ENCODE measurements around the gene BMX. TPM values are rescaled to one million over a fixed set of nuclear protein-coding genes. Genes with fewer than 3 reads are reported as not detected.

Gene BMX
- total and polyA plus RNA-seq, 2 donors (not counting 1 experiment from before 2014, with no cell fraction given), result not detected

GRCh38 chrX:15498741-15499140 is 1.9 kb upstream of the BMX start:
- no peak for DNase-seq
- no peak overlapping the region for H3K4me3 ChIP-seq (ENCODE audit: control extremely low read depth in 1 of 5, extremely low read depth in 1 of 5, insufficient read depth in 1 of 5, low read depth in 2 of 5, low read length in 4 of 5)
- no peaks in the 10 kb centered on the region for H3K9me3 ChIP-seq (ENCODE audit: control extremely low read depth in 1 of 3, control insufficient read depth in 2 of 3, insufficient read depth in 1 of 3, low read length in 2 of 3)
- no peak overlapping the region for H3K27ac ChIP-seq (ENCODE audit: low read length in 2 of 2)
- no peak overlapping the region for H3K9ac ChIP-seq (ENCODE audit: low read length)
- peaks cover 3% of the 10 kb centered on the region for H3K4me1 Mint-ChIP-seq
- no peak overlapping the region for H3K4me3 Mint-ChIP-seq
- intact Hi-C loops (cut with micrococcal nuclease), result loop anchor here (2.0 to 10.0 kb wide), 2 partner anchors 946 to 1196 kb away; no protein-coding TSS in a partner anchor
- peaks cover 0 to under 1% of the 10 kb centered on the region in 2 donors for H3K4me1 ChIP-seq (ENCODE audit: control insufficient read depth in 2 of 2, insufficient read depth in 2 of 2, low read length in 2 of 2)
- WGBS (ENCODE audit: insufficient coverage), result no CpG with 5 or more reads among the region's 2 CpGs
- H3K36me3 ChIP-seq (replicated peaks in 1 of 2; ENCODE audit: control extremely low read depth in 1 of 2, control insufficient read depth in 1 of 2, extremely low read depth in 1 of 2, insufficient read depth in 2 of 2, low read length in 1 of 2), result no peaks in the 10 kb centered on the region
- H3K79me2 ChIP-seq (ENCODE audit: control insufficient read depth, insufficient read depth, low read length), result no peaks in the 10 kb centered on the region
- no peaks in the 10 kb centered on the region for H4K20me1 ChIP-seq (ENCODE audit: control insufficient read depth, insufficient read depth, low read length, poor library complexity, severe bottlenecking)
- ATAC-seq (ENCODE audit: low read depth), result no peak
- no peak for TF ChIP-seq EZH2 (IDR thresholded peaks at IDR 0.05; ENCODE audit: borderline replicate concordance, insufficient read depth, low read depth, low read length, poor library complexity, severe bottlenecking)
- TF ChIP-seq, protein P1, sequence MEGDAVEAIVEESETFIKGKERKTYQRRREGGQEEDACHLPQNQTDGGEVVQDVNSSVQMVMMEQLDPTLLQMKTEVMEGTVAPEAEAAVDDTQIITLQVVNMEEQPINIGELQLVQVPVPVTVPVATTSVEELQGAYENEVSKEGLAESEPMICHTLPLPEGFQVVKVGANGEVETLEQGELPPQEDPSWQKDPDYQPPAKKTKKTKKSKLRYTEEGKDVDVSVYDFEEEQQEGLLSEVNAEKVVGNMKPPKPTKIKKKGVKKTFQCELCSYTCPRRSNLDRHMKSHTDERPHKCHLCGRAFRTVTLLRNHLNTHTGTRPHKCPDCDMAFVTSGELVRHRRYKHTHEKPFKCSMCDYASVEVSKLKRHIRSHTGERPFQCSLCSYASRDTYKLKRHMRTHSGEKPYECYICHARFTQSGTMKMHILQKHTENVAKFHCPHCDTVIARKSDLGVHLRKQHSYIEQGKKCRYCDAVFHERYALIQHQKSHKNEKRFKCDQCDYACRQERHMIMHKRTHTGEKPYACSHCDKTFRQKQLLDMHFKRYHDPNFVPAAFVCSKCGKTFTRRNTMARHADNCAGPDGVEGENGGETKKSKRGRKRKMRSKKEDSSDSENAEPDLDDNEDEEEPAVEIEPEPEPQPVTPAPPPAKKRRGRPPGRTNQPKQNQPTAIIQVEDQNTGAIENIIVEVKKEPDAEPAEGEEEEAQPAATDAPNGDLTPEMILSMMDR (IDR thresholded peaks at IDR 0.05), result no peak
- POLR2A ChIA-PET, result no interaction called here
- H3K9me3 Mint-ChIP-seq (ENCODE audit: insufficient read depth), result no peaks in the 10 kb centered on the region
- CTCF ChIA-PET, result interaction anchor here (0.7 to 1.2 kb wide), 3 partner anchors 24 to 161 kb away, joined by 3 read pairs; no protein-coding TSS in a partner anchor
- H2AFZ ChIP-seq (ENCODE audit: insufficient read depth, low read depth, low read length, poor library complexity, severe bottlenecking), result no peak overlapping the region
- H3K27me3 ChIP-seq (replicated peaks in 1 of 4; ENCODE audit: control extremely low read depth in 1 of 4, control insufficient read depth in 3 of 4, insufficient read depth in 4 of 4, low read length in 3 of 4), result peaks cover 0 to 8% (median under 1%) of the 10 kb centered on the region in 4 experiments
- H3K27ac Mint-ChIP-seq, result no peak overlapping the region
- H3K4me2 ChIP-seq (replicated peaks; ENCODE audit: low read depth, low read length, poor library complexity, severe bottlenecking), result no peak overlapping the region
- peaks cover 18% of the 10 kb centered on the region for H3K27me3 Mint-ChIP-seq

DNA sequence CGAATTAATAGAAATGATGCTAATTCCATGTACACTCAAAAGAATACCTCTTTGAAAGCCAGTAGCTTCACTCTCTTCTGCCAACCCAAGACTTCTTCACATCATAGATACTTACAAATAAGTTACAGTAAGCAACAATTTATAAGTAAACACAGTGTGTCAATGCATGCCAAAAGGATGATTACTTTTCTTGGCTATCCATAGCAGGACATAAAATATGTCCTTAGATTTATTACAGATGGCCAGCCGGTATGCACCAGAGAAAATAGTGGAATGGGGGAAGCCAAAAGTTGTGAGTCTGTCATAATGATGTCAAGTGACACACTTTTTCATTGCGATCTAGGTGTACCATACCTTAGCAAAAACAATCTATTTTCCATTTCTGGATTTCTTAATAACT is 631 bp upstream of the BMX start:
- Histone ChIP-seq H3K9me3 (ENCODE audit: control extremely low read depth in 1 of 3, control insufficient read depth in 2 of 3, insufficient read depth in 1 of 3, low read length in 2 of 3) (no peaks in the 10 kb centered on the region), H3K4me1 (ENCODE audit: control insufficient read depth in 2 of 2, insufficient read depth in 2 of 2, low read length in 2 of 2) (no peaks in the 10 kb centered on the region), H3K4me2 (replicated peaks; ENCODE audit: low read depth, low read length, poor library complexity, severe bottlenecking) (no peak overlapping the region), H3K79me2 (ENCODE audit: control insufficient read depth, insufficient read depth, low read length) (no peaks in the 10 kb centered on the region), H2AFZ (ENCODE audit: insufficient read depth, low read depth, low read length, poor library complexity, severe bottlenecking) (no peak overlapping the region), H3K27me3 (replicated peaks in 1 of 4; ENCODE audit: control extremely low read depth in 1 of 4, control insufficient read depth in 3 of 4, insufficient read depth in 4 of 4, low read length in 3 of 4) (peaks cover 0 to 5% (median 0%) of the 10 kb centered on the region in 4 experiments), H3K36me3 (replicated peaks in 1 of 2; ENCODE audit: control extremely low read depth in 1 of 2, control insufficient read depth in 1 of 2, extremely low read depth in 1 of 2, insufficient read depth in 2 of 2, low read length in 1 of 2) (no peaks in the 10 kb centered on the region), H3K9ac (ENCODE audit: low read length) (no peak overlapping the region), H3K4me3 (ENCODE audit: control extremely low read depth in 1 of 5, extremely low read depth in 1 of 5, insufficient read depth in 1 of 5, low read depth in 2 of 5, low read length in 4 of 5) (no peak overlapping the region), H4K20me1 (ENCODE audit: control insufficient read depth, insufficient read depth, low read length, poor library complexity, severe bottlenecking) (no peaks in the 10 kb centered on the region), H3K27ac (ENCODE audit: low read length in 2 of 2) (no peak overlapping the region)
- POLR2A ChIA-PET, result no interaction called here
- H3K9me3 Mint-ChIP-seq (ENCODE audit: insufficient read depth), result no peaks in the 10 kb centered on the region
- TF ChIP-seq EZH2 (IDR thresholded peaks at IDR 0.05; ENCODE audit: borderline replicate concordance, insufficient read depth, low read depth, low read length, poor library complexity, severe bottlenecking), result no peak
- TF ChIP-seq, protein P1 (IDR thresholded peaks at IDR 0.05), result no peak
- ATAC-seq (ENCODE audit: low read depth) (no peak), DNase-seq (no peak)
- H3K27ac Mint-ChIP-seq, result no peak overlapping the region
- CTCF ChIA-PET, result interaction anchor here (1.0 kb wide), 1 partner anchor 1197 kb away, joined by 3 read pairs; no protein-coding TSS in a partner anchor
- H3K4me1 Mint-ChIP-seq, result peaks cover 2% of the 10 kb centered on the region
- intact Hi-C loops (cut with micrococcal nuclease), result loop anchor here (2.0 to 10.0 kb wide), 2 partner anchors 945 to 1195 kb away; no protein-coding TSS in a partner anchor
- no CpG with 5 or more reads among the region's 3 CpGs for WGBS (ENCODE audit: insufficient coverage)
- peaks cover 17% of the 10 kb centered on the region for H3K27me3 Mint-ChIP-seq
- H3K4me3 Mint-ChIP-seq, result no peak overlapping the region

Measured in B cell (primary cell).